Endothelial cell of umbilical vein (primary cell): ENCODE data around the gene RAB1B. TPM values are rescaled to one million over a fixed set of nuclear protein-coding genes. Genes with fewer than 3 reads are reported as not detected.

Experiments used
- BruUV-seq: library from RNA; stranded (reverse); fragments of 400-500 nt; replicated peaks from 2 replicates; lab custom pipeline; 2021; lab: Mats Ljungman, UMichigan
- CTCF ChIA-PET: fragments of 300-600, 350-600 bp; sonication (Branson Sonifier 250); formaldehyde crosslinking; loops from one replicate; lab custom pipeline; 2021; ENCODE audit warnings: antibody characterized with exemption, inconsistent platforms; lab: Charles Lee
- POLR2A ChIA-PET: fragments of 300-600, 350-600 bp; sonication (Branson Sonifier 250); formaldehyde crosslinking; loops from one replicate; lab custom pipeline; 2021; ENCODE audit warnings: antibody characterized with exemption, inconsistent platforms; lab: Charles Lee
- DNase-seq: peaks from one replicate; pipeline ENCODE4 v3.0.0-alpha.2; 2011; ENCODE audit warnings: low read depth, low spot score
- FAIRE-seq: peaks from 2 replicates; lab custom pipeline; 2011; peaks lifted over from hg19 to GRCh38; lab: Jason Lieb, UNC
- H2AFZ ChIP-seq: 2 replicates; pipeline ENCODE4 v1.6.0; 2012; ENCODE audit warnings: low read depth, low read length, control low read depth, inconsistent platforms
- H3K27ac ChIP-seq: 2 replicates; pipeline ENCODE4 v1.5.1; 2011; ENCODE audit warnings: low read depth, mild to moderate bottlenecking, control low read depth, low read length, moderate library complexity; ENCODE audit not compliant: insufficient read depth
- H3K27me3 ChIP-seq, 2 experiments: 2 replicates each; pipeline versions ENCODE4 v1.6.0 to v1.6.1; 2011; ENCODE audit warnings: low read length in 2 of 2, mixed read lengths in 1 of 2; ENCODE audit not compliant: control insufficient read depth in 2 of 2, insufficient read depth in 2 of 2
- H3K36me3 ChIP-seq, 2 experiments: 2 replicates in 1 of 2; 3 replicates in 1 of 2; pipeline ENCODE4 v1.5.1; 2011; ENCODE audit warnings: low read length in 2 of 2, mild to moderate bottlenecking in 1 of 2, moderate library complexity in 1 of 2; ENCODE audit not compliant: control insufficient read depth in 2 of 2, insufficient read depth in 2 of 2; ENCODE audit errors: extremely low read depth in 1 of 2
- H3K4me1 ChIP-seq: 3 replicates; pipeline ENCODE4 v1.5.1; 2011; ENCODE audit warnings: mild to moderate bottlenecking, low read length; ENCODE audit not compliant: control insufficient read depth, insufficient read depth; ENCODE audit errors: extremely low read depth
- H3K4me2 ChIP-seq: 2 replicates; pipeline ENCODE4 v1.6.1; 2011; ENCODE audit warnings: low read length, control low read depth, mixed read lengths; ENCODE audit not compliant: insufficient read depth
- H3K4me3 ChIP-seq, 3 experiments: fragments of 200-600 bp in 1 of 3; sonication (generic), shearing (Covaris generic) in 1 of 3; replicated peaks in 1 of 3; 2 replicates each; pipeline ENCODE4 v1.5.1; 2011 to 2016; ENCODE audit warnings: control low read depth in 3 of 3, low read length in 3 of 3, mild to moderate bottlenecking in 2 of 3, inconsistent platforms in 1 of 3, low read depth in 1 of 3, moderate library complexity in 1 of 3; ENCODE audit not compliant: insufficient read depth in 1 of 3
- H3K79me2 ChIP-seq: 2 replicates; pipeline ENCODE4 v1.6.0; 2012; ENCODE audit warnings: low read length, inconsistent platforms; ENCODE audit not compliant: control insufficient read depth, insufficient read depth
- H3K9ac ChIP-seq: replicated peaks from 2 replicates; pipeline ENCODE3; 2011; ENCODE audit warnings: low read length, control low read depth; ENCODE audit not compliant: insufficient read depth; ENCODE audit errors: extremely low read depth
- H3K9me1 ChIP-seq: replicated peaks from 3 replicates; pipeline ENCODE4 v1.6.0; 2011; ENCODE audit warnings: mild to moderate bottlenecking, low read length; ENCODE audit not compliant: control insufficient read depth, insufficient read depth; ENCODE audit errors: extremely low read depth
- H3K9me3 ChIP-seq: replicated peaks from 2 replicates; pipeline ENCODE4 v1.5.1; 2012; ENCODE audit warnings: low read length, inconsistent platforms; ENCODE audit not compliant: control insufficient read depth, insufficient read depth
- H4K20me1 ChIP-seq: replicated peaks from 2 replicates; pipeline ENCODE3; 2011; ENCODE audit warnings: mild to moderate bottlenecking, low read length; ENCODE audit not compliant: control insufficient read depth, insufficient read depth; ENCODE audit errors: extremely low read depth
- FOS ChIP-seq: IDR thresholded peaks from 2 replicates; pipeline ENCODE4 v1.6.1; 2011; ENCODE audit warnings: mild to moderate bottlenecking, low read length, moderate library complexity, borderline replicate concordance; ENCODE audit not compliant: insufficient read depth
- JUN ChIP-seq: IDR thresholded peaks from 2 replicates; pipeline ENCODE4 v1.6.1; 2011; ENCODE audit warnings: borderline replicate concordance, low read depth; ENCODE audit not compliant: insufficient read length, insufficient read depth
- POLR2A ChIP-seq: IDR thresholded peaks from 2 replicates; pipeline ENCODE4 v1.6.1; 2012; ENCODE audit warnings: low read depth, mild to moderate bottlenecking, control low read depth, low read length
- POLR2AphosphoS5 ChIP-seq: IDR thresholded peaks from 2 replicates; pipeline ENCODE4 v1.6.1; 2012; ENCODE audit warnings: low read depth, mild to moderate bottlenecking, control low read depth, low read length, moderate library complexity; ENCODE audit not compliant: insufficient read depth
- dilution Hi-C: fragments of 300-500 bp; cut with MboI; formaldehyde crosslinking; loops from one replicate; pipeline ENCODE4 v1.15.0; 2019; ENCODE audit warnings: low sequenced_read_pairs; ENCODE audit not compliant: extremely low pct_ligation_motif_present
- intact Hi-C: fragments of 100-400 bp; cut with micrococcal nuclease; formaldehyde crosslinking; loops from one replicate; pipeline ENCODE4 v1.10.0; 2022
- polyA plus RNA-seq, 4 experiments: library from polyadenylated mRNA; depleted of rRNA in 3 of 4; stranded (reverse) in 3 of 4; unstranded in 1 of 4; fragments of >200 nt; gene quantifications; 2 replicates each; pipeline versions ENCODE4 v1.2.1 to v1.2.3, GENCODE V29; 2011 to 2012; ENCODE audit warnings: missing spikeins in 1 of 4
- total RNA-seq: library from RNA; stranded (reverse); gene quantifications from 2 replicates; pipeline ENCODE4 v1.2.3, GENCODE V29; 2021

Gene RAB1B
- total and polyA plus RNA-seq, 2 donors (not counting 3 experiments of a cell fraction or from before 2014, with no cell fraction given) = 171 to 383 TPM

DNA sequence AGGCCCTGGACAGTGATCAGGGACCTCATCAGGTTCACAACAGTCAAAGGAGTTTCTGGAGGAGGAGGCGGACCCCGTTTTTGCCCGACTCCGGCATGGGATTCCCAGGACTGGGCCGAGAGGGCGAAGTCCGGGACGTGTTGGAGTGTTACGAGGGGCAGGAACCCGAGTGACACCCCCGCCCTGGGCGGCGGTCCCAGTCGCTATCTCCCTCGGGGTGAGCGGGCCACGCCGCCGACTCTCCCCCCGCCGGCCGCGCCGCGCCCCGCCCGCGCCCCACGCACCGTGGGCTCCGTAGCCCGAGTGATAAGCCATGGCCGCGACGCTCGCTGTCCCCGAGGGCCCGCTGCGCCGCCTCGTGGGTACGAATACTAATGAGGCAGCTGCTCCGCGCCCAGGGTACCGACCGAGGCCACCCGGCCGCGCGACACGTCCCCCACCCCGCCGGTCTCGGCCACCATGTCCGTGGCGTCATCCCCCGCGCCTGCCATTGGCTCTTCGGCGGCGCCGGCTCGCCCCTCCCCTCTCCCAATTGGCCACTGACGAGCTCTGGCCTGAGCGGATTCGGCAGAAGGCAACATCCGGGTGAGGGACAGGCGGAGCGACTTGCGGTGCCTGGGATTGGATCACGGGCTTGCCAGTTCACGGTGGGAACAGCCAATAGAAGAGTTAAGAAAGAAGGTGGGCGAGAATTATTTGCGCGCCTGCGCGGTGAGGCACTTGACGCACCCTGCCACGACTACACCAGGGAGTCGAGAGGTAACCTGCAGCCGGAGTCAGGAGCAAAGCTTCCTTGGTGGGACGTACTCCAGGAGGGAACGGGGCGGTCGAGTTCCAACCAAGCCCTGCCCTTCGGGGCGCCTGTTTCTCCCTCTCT is 20.5 kb downstream of the RAB1B start, which contains the start of gene YIF1A:
Gene YIF1A, minus strand, starts transcription at position 473 of the 877 bp plus-strand sequence. Its CDS starts 158 bp downstream, at position 315.
- Histone ChIP-seq H4K20me1 (no peaks in the 10 kb centered on the region), H3K4me2 (peak within 1 kb of the TSS; percentile 92), H3K4me1 (peaks cover 13% of the 10 kb centered on the region), H3K9me3 (no peaks in the 10 kb centered on the region), H3K4me3 (peak within 1 kb of the TSS; percentile 73 to 94 (median 93)), H3K79me2 (peaks cover 12% of the 10 kb centered on the region), H3K9ac (peak within 1 kb of the TSS; percentile 97), H2AFZ (peak within 1 kb of the TSS; percentile 77), H3K27me3 (peaks cover 19 to 20% of the 10 kb centered on the region in 2 experiments), H3K36me3 (peaks cover 0 to 7% of the 10 kb centered on the region in 2 experiments), H3K9me1 (no peaks in the 10 kb centered on the region), H3K27ac (peak within 1 kb of the TSS; percentile 78)
- TF ChIP-seq POLR2A = peak; percentile 88
- peak; percentile 88 for TF ChIP-seq POLR2AphosphoS5
- no peak for TF ChIP-seq FOS
- TF ChIP-seq JUN = no peak
- dilution Hi-C loops (no loop called here), intact Hi-C loops (loop anchor here (1.0 kb wide), 3 partner anchors 22 to 132 kb away; partner anchors contain the start of gene NPAS4)
- DNase-seq = peak; percentile 100
- no TSS peak for BruUV-seq
- peak; percentile 99 for FAIRE-seq
- ChIA-PET POLR2A (interaction anchor here (0.8 to 1.4 kb wide), 5 partner anchors 21 to 1510 kb away, joined by 3 to 12 read pairs (median 6); partner anchors contain the start of genes RAB1B, RIN1 and SF1), CTCF (interaction anchor here (0.8 to 1.4 kb wide), 6 partner anchors 9 to 67 kb away, joined by 3 to 7 read pairs (median 4); no protein-coding TSS in a partner anchor)
